Left renal cortex interstitium (tissue), 4 donors: ENCODE data around the gene GNAT3. TPM values are rescaled to one million over a fixed set of nuclear protein-coding genes. Genes with fewer than 3 reads are reported as not detected.

Source experiments
- DNase-seq, 4 donors: peaks; one replicate each; pipeline ENCODE4 v3.0.0-alpha.2; 2013; ENCODE audit warnings: low read depth in 4 of 4, low spot score in 2 of 4, missing footprints in 1 of 4
- polyA plus RNA-seq, 4 donors: library from polyadenylated mRNA; unstranded; fragments of 120-200 nt; gene quantifications; one replicate each; pipeline ENCODE4 v1.2.1, GENCODE V29; 2013; ENCODE audit not compliant: insufficient read length in 4 of 4

Gene GNAT3
- polyA plus RNA-seq, 4 donors: not detected

DNA sequence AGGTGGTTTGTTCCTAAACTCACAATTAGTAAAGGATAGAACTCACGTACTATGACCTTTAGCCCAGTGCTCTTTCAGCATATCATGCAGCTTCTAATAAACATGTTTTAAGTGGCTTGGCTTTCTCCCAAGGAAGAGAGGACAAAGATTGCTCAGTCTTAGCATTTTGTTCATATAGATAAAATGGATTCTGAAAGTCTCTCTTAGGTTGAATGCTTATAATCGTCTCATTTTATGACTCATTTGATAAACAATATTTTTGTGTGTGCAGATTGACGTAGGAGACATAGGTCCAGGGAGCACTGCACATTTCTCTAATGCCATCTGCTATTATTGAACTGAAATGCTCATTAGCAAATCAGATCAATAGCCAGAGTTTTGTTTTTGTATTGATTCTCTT lies 44.8 kb downstream of the GNAT3 start:
- no peak for DNase-seq

DNA sequence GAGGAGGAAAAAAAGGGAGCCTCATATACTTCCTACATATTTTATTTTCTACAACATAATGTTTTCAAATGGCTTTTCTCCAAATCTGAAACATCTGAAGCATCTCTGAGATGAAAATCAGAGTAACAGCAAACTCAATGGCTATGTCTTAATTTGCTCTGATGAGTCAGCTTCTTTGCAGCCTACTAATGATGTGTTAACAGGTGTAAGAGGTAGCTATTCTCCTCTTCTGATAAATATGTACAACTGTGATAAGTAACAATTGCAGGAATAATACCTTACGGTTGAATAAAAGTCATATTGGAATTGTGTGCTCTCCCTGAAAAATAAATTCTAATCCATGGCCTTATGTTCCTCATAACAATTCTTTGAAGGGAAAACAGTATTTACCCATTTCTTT lies 45.2 kb downstream of the GNAT3 start:
- no peak for DNase-seq

DNA sequence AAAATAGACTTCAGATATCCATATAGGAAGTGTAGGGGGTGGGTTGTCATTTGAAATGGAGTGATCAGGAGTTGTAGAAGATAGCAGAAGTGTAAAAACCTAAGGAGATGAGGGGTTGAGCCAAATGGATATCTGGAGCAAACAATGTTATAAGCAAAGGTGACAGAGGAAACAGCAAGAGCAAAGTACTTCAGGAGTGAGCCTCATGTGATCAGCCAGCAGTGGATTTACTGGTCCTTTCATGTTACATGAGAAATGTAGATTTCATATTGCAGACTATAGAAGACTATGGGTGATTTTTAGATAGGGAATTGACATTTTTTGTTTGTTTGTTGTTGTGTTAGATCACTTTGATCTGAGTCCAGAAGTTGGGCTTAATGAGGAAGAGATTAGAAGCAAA lies 47.7 kb downstream of the GNAT3 start:
- no peak for DNase-seq

DNA sequence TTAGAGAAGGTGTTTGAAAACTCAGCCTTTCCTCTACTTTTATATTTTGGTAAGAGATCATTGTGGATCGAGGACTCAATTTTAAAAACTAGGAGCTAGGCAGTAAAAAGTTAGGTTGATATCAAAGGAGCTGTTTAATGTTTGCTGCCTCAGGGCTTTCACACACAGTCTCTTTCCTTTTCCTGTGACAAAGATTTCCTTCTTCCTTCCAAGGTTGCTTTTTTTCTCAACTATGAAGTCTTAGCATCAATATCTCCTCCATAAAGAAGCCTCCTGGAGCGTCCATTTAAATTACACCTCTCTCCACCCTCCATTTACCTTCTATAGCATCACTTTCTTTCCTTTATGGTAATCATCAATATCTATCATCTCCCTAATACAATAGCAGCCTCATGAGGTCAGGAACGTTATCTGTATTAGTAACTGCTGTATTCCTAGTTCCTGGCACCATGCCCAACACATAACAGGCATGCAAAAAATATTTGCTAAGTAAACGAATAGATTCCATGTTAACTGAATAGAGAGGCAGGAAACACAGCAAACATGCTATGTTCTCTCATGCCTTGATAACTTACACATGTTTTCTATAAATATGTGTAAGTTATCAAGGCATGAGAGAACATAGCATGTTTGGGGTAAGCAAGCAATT lies 48.5 kb downstream of the GNAT3 start:
- no peak for DNase-seq

DNA sequence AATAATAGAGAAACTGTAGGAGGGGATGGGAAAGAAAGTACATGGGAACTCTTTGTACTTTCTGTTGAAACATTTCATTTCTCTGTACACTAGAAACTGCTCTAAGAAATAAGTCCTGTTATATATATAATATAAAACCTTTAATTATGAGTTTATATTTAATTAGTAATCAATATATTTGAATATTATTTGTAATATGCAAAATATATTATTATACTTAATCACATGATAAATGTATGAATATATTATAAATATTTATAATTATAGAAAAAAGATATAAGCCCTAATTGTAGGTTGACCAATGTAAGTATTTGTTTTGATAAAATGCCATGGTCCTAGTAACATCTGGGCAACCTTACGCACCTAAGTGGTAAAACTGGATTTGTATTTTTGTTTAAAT lies 51.0 kb downstream of the GNAT3 start:
- DNase-seq: no peak

DNA sequence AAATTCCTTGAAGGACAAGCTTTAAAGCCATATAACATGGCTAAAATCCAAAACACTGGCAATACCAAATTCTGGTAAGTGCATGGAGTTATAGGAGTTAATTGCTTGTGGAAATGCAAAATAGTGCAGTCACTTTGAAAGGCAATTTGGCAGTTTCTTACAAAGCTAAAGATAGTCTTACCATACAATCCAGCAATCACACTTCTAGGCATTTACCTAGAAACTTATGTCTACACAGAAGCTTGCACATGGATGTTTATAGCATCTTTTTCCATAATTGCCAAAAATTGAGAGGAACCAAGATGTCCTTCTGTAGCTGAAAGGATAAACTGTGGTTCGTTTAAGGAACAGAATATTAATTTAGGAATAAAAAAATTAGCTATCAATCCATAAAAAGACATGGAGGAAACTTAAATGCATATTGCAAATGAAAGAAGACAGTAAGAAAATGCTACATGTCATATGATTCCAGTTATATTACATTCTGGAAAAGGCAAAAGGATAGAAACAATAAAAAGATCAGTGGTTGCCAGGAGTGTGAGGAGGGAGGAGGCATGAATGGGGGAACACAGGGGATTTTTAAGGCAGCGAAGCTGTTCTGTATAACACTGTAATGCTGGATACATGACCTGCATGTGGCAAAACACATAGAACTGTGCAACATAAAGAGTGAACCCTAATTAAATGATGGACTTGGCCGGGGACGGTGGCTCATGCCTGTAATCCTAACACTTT lies 51.9 kb downstream of the GNAT3 start:
- no peak for DNase-seq

DNA sequence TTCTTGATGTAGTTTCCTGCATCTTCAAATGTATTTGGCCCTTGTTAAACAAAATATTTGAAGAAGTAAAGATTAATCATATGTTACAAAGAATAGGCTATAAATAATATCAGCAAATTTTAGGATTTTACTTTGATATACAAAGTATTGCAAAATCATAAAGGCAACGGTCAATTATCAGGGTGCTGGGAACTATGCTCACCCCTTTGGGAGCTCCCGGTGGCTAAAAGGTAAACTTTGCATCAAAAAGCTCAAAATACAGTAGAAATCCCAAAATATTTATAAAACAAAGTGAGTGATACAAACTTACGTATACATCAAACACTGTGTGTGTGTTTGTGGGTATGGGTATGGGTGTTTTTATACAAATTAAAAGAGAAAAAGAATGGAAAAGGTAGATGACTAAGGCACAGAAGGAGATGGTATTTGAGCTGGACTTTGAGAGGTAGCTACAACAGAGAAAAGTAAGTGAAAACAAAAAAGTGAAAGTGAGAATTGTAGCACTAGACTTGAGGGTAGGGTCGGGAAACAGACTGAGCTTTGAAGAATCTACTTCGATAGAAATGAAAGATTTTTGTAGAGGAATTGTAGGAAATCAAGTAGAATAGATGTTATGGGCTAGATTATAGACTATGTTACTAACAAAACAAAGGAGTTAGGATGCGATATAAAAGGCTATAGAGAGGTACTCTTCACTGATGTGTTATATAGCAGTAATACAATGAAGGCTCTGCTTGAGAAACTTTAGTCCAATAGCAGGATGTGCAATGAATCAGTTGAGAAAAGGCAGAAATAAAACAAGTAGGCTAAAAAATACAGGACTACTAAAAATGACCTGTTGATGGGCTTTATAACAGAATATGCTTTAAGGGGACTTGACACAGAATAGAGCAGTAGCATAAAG lies 52.8 kb downstream of the GNAT3 start:
- DNase-seq: no peak

DNA sequence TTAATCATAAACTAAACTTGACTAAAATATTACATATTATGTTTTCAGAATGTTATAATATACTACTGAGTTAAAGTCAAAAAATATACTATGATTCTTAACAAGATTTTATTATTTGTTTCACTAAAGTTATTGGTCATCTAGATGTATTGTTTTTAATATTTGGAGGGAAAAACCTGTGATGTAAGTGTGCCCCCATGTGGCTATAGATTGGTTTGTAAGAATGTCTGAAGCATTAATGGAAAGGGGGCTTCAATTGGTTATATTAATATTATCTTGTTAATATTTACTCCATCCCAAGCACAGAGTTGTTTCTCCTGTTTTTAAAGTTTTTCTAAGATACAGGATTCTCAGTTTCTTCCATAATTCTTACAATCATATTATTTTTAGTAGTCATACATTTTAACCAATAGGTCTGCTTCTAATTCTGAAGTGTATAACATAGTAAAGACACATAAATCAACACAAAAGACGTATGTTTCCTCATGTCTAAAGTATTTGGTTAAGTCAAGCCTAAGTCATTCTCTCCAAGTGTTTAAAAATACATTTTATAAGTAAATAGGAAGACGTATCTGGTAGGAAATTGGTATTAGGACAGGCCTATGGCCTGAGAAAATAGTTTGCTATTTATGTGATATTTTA lies 58.0 kb downstream of the GNAT3 start:
- peak in 1 of 4 donors; percentile 6 for DNase-seq

DNA sequence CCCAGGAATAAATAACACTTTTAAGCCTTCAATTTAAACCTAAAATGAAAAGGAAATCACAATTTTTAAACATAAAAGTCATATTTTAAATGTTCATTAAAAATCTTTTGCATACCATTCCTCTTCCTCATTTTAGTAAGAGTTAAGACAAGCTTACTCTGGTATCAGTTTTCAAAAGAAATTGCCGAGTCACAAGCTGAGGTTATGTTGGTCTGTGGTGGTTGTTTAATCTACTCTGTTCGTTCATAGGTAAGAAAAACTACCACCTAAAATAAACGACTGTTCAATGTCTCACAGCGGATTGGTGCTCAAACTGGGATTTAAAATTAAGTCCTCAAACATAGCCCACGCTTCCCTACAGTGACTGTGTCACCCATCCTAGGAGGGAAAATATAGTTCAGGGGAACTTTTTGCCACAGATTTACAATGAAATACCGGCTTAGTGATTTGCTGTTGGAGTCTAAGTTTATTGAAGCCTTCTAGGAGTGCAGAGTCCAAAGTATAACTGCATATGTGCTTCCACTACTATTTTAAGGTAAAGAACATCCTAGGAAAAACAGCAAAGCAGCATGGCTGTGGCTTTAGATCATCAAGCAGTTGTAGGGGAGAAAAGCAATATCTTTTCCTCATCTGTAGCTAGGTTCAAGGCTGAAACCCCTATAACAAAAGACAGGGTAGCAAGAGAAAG lies 61.1 kb downstream of the GNAT3 start:
- no peak for DNase-seq

DNA sequence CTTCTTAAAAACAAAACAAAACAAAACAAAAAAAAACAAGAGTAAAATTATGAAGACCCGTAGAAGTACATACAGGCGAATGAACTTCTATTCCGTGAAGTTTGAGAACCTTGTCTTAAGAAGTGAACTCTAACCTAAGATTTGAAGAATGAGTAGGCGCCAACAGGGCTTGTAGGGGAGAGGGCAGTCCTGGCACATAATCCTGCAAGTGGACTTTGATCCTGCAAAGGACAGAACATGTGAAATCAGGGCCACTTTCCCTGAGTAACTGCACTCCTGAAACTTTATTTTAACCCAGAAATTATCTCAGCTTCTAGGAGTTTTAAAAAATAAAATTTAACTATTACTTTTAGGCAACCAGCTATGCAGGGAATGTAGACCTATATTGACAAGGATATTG lies 62.0 kb downstream of the GNAT3 start:
- no peak for DNase-seq

DNA sequence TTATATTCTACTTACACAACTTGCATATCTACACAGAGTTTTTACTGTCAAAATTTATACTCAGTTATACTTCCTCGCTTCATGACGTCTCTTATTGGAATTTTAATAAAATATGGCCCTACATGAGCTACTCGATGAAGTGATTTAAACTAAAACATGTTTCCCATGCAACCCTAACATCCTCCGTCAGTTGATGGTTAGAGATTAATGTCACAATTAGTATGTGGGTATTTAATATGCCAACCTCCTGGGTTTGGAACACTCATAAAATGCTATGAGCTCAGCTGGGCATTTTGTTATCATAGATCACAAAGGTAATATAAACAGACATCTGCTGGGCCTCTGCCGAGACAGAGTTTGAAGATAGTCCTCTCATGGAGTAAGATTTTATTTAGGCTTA lies 66.5 kb downstream of the GNAT3 start:
- no peak for DNase-seq

DNA sequence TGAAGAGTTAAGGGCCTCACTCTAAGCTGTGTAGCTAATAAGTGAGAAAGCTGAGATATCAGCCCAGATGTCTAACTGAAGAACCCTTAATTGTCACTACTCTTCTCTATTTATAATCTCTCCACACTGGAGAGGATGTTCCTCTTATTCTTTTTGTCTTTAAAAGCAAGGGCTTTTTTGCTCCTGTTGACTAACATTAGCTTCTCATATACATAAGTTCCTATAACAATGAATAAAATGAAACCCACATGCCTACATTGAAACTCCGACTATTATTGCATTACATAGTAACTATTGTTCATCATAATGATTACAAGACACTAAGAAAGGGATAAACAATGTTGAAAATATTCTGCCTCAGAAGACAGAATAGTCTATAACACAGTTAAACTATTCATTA lies 67.1 kb downstream of the GNAT3 start:
- DNase-seq: no peak

DNA sequence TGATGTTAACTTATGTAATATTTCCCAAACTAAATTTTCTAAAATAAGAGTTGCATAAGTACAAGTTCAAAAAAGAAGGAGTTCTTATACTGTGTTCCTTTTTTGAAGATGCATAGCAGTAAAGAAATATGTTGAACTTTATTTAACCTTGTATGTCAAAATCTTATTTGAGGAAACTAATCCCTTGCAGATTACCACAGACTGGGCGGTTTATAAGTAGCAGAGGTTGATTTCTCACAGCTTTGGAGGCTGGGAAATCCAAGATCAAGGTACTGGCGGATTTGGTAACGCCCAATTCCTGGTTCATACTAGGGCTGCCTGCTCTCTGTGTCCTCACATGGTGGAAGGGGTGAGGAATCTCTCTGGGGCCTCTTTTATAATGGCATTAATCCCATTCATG lies 68.5 kb downstream of the GNAT3 start:
- no peak for DNase-seq

DNA sequence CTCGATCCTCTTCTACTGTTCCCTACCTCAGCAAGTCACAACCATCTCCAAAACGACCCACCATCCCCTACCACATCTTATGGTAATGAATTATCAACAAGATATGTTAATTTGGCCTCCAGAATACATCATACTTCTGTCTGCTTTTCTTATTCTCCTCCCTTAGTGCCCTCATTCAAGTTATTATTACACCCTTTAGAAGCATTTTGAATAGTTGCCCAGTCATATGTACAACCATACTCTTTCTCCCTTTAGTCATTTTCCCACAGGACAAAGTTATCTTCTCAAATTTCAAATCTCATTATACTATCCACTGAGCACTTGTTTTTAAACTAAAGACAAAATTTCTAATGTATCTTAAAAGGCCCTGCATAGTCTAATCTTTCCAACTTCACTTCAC lies 71.0 kb downstream of the GNAT3 start:
- DNase-seq: no peak

DNA sequence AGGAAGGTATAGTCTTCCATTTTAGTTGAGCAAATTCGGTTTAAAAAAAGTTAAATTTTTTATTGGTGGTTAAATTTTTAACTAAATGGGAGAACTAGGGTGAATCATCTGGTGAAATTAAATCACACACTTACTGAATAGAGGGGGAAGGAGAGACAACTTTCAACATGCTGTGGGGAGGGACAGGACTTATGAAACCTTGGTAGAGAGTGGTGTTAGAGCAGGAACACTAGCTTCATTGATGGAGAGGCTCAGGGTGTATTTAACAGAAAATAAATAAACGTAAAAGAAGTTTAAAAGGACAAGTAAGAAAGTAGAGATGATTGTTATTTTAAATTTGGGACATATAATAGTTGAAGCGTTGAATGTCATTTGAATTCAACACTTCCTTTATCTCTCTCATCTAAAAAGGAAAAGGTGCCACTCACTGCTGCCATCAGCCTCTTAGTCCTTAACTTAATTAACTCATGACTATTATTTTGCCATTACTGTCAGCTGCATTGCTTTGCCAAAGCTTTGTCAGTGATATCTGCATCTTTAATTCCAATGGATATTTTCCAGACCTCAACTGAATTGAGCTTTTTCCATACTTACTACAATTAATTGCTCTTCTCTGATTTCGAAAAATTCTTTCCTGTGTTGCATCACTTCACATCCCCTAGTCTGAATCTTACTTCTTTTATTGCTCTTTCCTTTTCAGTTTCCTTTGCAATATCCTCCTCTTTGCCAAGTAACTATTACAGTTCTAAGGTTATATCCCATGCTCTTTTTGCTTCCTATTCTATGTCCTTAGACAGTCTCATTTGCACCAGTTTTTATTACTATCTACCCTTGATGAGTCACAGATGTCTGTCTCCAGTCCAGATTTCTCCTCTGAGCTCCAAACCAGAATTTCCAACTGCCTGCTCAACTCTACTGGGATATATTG lies 71.7 kb downstream of the GNAT3 start:
- DNase-seq: no peak

DNA sequence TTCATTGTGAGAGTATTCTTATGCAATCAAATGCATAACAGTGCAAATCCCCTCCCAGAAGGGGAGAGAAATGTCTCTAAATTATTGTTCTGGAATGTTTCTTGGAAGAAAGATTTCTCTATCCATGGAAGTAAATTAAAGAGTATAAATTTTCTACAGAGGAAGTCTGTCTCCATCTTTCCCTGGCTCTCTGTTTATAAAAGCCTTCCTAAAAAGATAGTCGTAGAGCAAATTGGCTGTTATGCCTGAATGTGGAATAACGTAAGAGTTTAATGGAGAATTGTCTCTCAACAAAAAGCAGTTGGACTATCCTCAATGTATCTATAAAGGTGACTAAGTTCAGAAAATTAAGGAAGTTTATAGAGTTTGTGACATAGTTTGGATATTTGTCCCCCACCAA lies 76.3 kb downstream of the GNAT3 start:
- no peak for DNase-seq

DNA sequence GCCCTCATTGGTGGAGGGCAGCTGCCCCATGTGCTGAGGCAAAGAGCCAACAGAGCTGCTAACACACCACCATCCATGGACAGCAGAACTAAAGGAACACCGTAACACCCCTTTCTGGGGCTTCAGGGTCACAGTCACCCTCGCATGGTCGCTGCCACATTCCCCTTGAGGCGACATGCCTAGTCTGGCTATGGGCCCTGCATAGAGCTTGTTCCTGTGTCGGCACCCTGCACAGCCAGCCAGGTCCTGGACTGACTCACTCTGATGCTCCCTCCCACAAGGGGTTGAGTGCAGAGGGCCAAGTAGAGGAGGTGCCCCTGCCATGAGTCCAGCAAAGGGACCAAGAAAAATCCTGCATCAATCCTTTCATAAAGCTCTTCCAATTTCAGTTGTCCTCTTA lies 77.8 kb downstream of the GNAT3 start:
- no peak for DNase-seq

DNA sequence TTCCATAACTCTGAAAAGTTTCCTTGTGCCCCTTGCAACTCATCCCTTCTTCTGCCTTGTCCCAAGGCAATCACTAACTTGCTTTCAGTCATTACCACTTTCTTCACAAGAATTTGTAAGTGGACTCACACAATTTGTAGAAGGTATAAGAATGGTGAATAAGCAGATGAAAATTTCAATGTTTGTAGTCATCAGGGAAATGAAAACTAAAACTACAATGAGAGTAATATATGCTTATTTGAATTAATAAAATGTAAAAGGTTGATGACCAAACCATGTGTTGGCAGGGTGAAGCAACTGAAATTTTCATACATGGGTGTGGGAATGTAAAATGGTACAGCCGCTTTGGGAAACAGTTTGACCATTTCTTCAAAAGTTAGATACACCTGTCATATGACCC lies 79.7 kb downstream of the GNAT3 start:
- no peak for DNase-seq

DNA sequence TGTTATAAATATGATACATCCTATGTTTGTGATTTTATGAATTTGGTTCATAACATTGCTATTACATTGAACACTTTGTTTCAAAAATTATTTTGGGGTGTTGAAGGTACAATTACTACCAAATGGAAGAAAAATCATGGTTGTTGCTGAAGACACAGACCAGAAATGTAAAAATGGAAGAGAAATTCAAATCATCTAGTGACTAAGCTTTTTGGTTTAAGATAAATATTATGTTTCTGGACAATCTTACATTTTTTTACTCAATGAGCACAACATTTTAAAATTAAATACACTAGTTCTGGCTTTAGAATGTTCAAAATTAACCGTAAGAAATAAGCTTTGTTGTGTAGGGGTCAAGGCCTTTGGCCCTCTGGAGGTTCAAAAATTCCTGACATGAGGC lies 82.7 kb downstream of the GNAT3 start:
- no peak for DNase-seq
